ENCODE data around the gene EHMT1. TPM values are rescaled to one million over a fixed set of nuclear protein-coding genes. Genes with fewer than 3 reads are reported as not detected.
A peak's percentile ranks its signal among the peaks of the same experiment; 100 is the strongest.

The EHMT1 gene
- total RNA-seq, 5 donors from 2014 or later (not counting 1 experiment from before 2014, with no cell fraction given) = 113 to 124 (median 121) TPM

GRCh38 chr9:137630679-137631078, 11.9 kb downstream of the EHMT1 start:
- no peak for ATAC-seq (replicated peaks in 1 of 4)
- Histone ChIP-seq H3K27ac (ENCODE audit: low read length) (no peak overlapping the region), H3K27me3 (replicated peaks in 1 of 2; ENCODE audit: control insufficient read depth in 2 of 2, extremely low read depth in 1 of 2, insufficient read depth in 2 of 2, low read length in 1 of 2) (no peaks in the 10 kb centered on the region), H3K4me3 (ENCODE audit: control insufficient read depth in 1 of 2, extremely low read depth in 1 of 2, low read length in 1 of 2) (no peak overlapping the region), H3K36me3 (ENCODE audit: control insufficient read depth in 2 of 2, extremely low read depth in 1 of 2, insufficient read depth in 1 of 2, low read length in 1 of 2) (peaks cover 0 to 5% of the 10 kb centered on the region in 2 donors), H3K9me3 (no peaks in the 10 kb centered on the region), H3K4me1 (ENCODE audit: control insufficient read depth in 1 of 2, extremely low read depth in 1 of 2, insufficient read depth in 2 of 2, low read length in 2 of 2) (peaks cover 21 to 58% of the 10 kb centered on the region in 2 experiments)
- H3K4me3 Mint-ChIP-seq = peak overlapping the region in 1 of 3 donors; percentile 63
- WGBS (ENCODE audit: insufficient coverage) = 81% methylated on average over 4 of the region's 4 CpGs
- no peak for DNase-seq
- H3K27ac Mint-ChIP-seq = peak overlapping the region in 1 of 2 donors; percentile 23
- no peaks in the 10 kb centered on the region for H3K27me3 Mint-ChIP-seq
- CTCF ChIA-PET = no interaction called here
- H3K36me3 Mint-ChIP-seq = no peaks in the 10 kb centered on the region
- H3K9me3 Mint-ChIP-seq = no peaks in the 10 kb centered on the region
- H3K4me1 Mint-ChIP-seq = peaks cover 63 to 74% (median 72%) of the 10 kb centered on the region in 3 donors
- POLR2A ChIA-PET = no interaction called here

GRCh38 chr9:137631345-137632229, 12.8 kb downstream of the EHMT1 start:
- H3K9me3 ChIP-seq = no peaks in the 10 kb centered on the region
- no peaks in the 10 kb centered on the region for H3K9me3 Mint-ChIP-seq
- no peaks in the 10 kb centered on the region for H3K27me3 ChIP-seq (replicated peaks in 1 of 2; ENCODE audit: control insufficient read depth in 2 of 2, extremely low read depth in 1 of 2, insufficient read depth in 2 of 2, low read length in 1 of 2)
- no peaks in the 10 kb centered on the region for H3K36me3 Mint-ChIP-seq
- H3K36me3 ChIP-seq (ENCODE audit: control insufficient read depth in 2 of 2, extremely low read depth in 1 of 2, insufficient read depth in 1 of 2, low read length in 1 of 2) = peaks cover 0 to 5% of the 10 kb centered on the region in 2 donors
- H3K4me3 ChIP-seq (ENCODE audit: control insufficient read depth in 1 of 2, extremely low read depth in 1 of 2, low read length in 1 of 2) = no peak overlapping the region
- peaks cover 66 to 75% (median 67%) of the 10 kb centered on the region in 3 donors for H3K4me1 Mint-ChIP-seq
- CTCF ChIA-PET = no interaction called here
- no peak overlapping the region for H3K4me3 Mint-ChIP-seq
- peaks cover 23 to 49% of the 10 kb centered on the region in 2 experiments for H3K4me1 ChIP-seq (ENCODE audit: control insufficient read depth in 1 of 2, extremely low read depth in 1 of 2, insufficient read depth in 2 of 2, low read length in 2 of 2)
- no peaks in the 10 kb centered on the region for H3K27me3 Mint-ChIP-seq
- H3K27ac ChIP-seq (ENCODE audit: low read length) = no peak overlapping the region
- POLR2A ChIA-PET = no interaction called here
- DNase-seq (no peak), ATAC-seq (replicated peaks in 1 of 4) (no peak)
- H3K27ac Mint-ChIP-seq = peak overlapping the region; percentile 15 to 28
- WGBS (ENCODE audit: insufficient coverage) = 89% methylated on average over 12 of the region's 16 CpGs

GRCh38 chr9:137632230-137633161, 13.7 kb downstream of the EHMT1 start:
- no peak for ATAC-seq (replicated peaks in 1 of 4)
- H3K27me3 Mint-ChIP-seq = no peaks in the 10 kb centered on the region
- no peaks in the 10 kb centered on the region for H3K9me3 Mint-ChIP-seq
- Histone ChIP-seq H3K36me3 (ENCODE audit: control insufficient read depth in 2 of 2, extremely low read depth in 1 of 2, insufficient read depth in 1 of 2, low read length in 1 of 2) (peaks cover 0 to 5% of the 10 kb centered on the region in 2 donors), H3K9me3 (no peaks in the 10 kb centered on the region), H3K4me1 (ENCODE audit: control insufficient read depth in 1 of 2, extremely low read depth in 1 of 2, insufficient read depth in 2 of 2, low read length in 2 of 2) (peaks cover 23 to 42% of the 10 kb centered on the region in 2 experiments), H3K27me3 (replicated peaks in 1 of 2; ENCODE audit: control insufficient read depth in 2 of 2, extremely low read depth in 1 of 2, insufficient read depth in 2 of 2, low read length in 1 of 2) (no peaks in the 10 kb centered on the region), H3K27ac (ENCODE audit: low read length) (no peak overlapping the region), H3K4me3 (ENCODE audit: control insufficient read depth in 1 of 2, extremely low read depth in 1 of 2, low read length in 1 of 2) (no peak overlapping the region)
- H3K27ac Mint-ChIP-seq = peak overlapping the region; percentile 12 to 53
- DNase-seq = no peak
- CTCF ChIA-PET = no interaction called here
- POLR2A ChIA-PET = no interaction called here
- H3K4me1 Mint-ChIP-seq = peaks cover 65 to 73% (median 66%) of the 10 kb centered on the region in 3 donors
- peak overlapping the region in 1 of 3 donors; percentile 7 for H3K4me3 Mint-ChIP-seq
- no peaks in the 10 kb centered on the region for H3K36me3 Mint-ChIP-seq
- 94% methylated on average over 18 of the region's 23 CpGs for WGBS (ENCODE audit: insufficient coverage)

- H3K9me3 ChIP-seq = no peaks in the 10 kb centered on the region
- no peak overlapping the region for H3K4me3 ChIP-seq (ENCODE audit: control insufficient read depth in 1 of 2, extremely low read depth in 1 of 2, low read length in 1 of 2)
- no peak for ATAC-seq (replicated peaks in 1 of 4)
- Mint-ChIP-seq H3K27ac (no peak overlapping the region), H3K9me3 (no peaks in the 10 kb centered on the region), H3K27me3 (no peaks in the 10 kb centered on the region), H3K36me3 (no peaks in the 10 kb centered on the region), H3K4me3 (no peak overlapping the region), H3K4me1 (peaks cover 63 to 72% (median 67%) of the 10 kb centered on the region in 3 donors)
- no peaks in the 10 kb centered on the region for H3K27me3 ChIP-seq (replicated peaks in 1 of 2; ENCODE audit: control insufficient read depth in 2 of 2, extremely low read depth in 1 of 2, insufficient read depth in 2 of 2, low read length in 1 of 2)
- WGBS (ENCODE audit: insufficient coverage) = 94% methylated on average over 3 of the region's 5 CpGs
- DNase-seq = no peak
- peaks cover 16 to 36% of the 10 kb centered on the region in 2 experiments for H3K4me1 ChIP-seq (ENCODE audit: control insufficient read depth in 1 of 2, extremely low read depth in 1 of 2, insufficient read depth in 2 of 2, low read length in 2 of 2)
- no peak overlapping the region for H3K27ac ChIP-seq (ENCODE audit: low read length)
- POLR2A ChIA-PET = no interaction called here
- peaks cover 0 to 7% of the 10 kb centered on the region in 2 donors for H3K36me3 ChIP-seq (ENCODE audit: control insufficient read depth in 2 of 2, extremely low read depth in 1 of 2, insufficient read depth in 1 of 2, low read length in 1 of 2)
- CTCF ChIA-PET = no interaction called here
These were observed 15.2 kb downstream of the EHMT1 start for GRCh38 chr9:137634016-137634415.

- Mint-ChIP-seq H3K36me3 (peaks cover 14% of the 10 kb centered on the region), H3K27ac (peak overlapping the region; percentile 91 to 96), H3K27me3 (no peaks in the 10 kb centered on the region), H3K4me3 (peak overlapping the region; percentile 73 to 80 (median 76)), H3K9me3 (no peaks in the 10 kb centered on the region), H3K4me1 (peaks cover 57 to 66% (median 63%) of the 10 kb centered on the region in 3 donors)
- ATAC-seq (replicated peaks in 1 of 4) (no peak), DNase-seq (no peak)
- Histone ChIP-seq H3K36me3 (ENCODE audit: control insufficient read depth in 2 of 2, extremely low read depth in 1 of 2, insufficient read depth in 1 of 2, low read length in 1 of 2) (peaks cover 5 to 7% of the 10 kb centered on the region in 2 donors), H3K27me3 (replicated peaks in 1 of 2; ENCODE audit: control insufficient read depth in 2 of 2, extremely low read depth in 1 of 2, insufficient read depth in 2 of 2, low read length in 1 of 2) (no peaks in the 10 kb centered on the region), H3K9me3 (no peaks in the 10 kb centered on the region), H3K4me3 (ENCODE audit: control insufficient read depth in 1 of 2, extremely low read depth in 1 of 2, low read length in 1 of 2) (no peak overlapping the region), H3K27ac (ENCODE audit: low read length) (peak overlapping the region; percentile 69), H3K4me1 (ENCODE audit: control insufficient read depth in 1 of 2, extremely low read depth in 1 of 2, insufficient read depth in 2 of 2, low read length in 2 of 2) (peaks cover 7 to 22% of the 10 kb centered on the region in 2 experiments)
- ChIA-PET CTCF (no interaction called here), POLR2A (no interaction called here)
- WGBS (ENCODE audit: insufficient coverage) = 94% methylated on average over 3 of the region's 6 CpGs
These were observed 19.9 kb downstream of the EHMT1 start for GRCh38 chr9:137638680-137639079.

Data from T-cell (primary cell).